Fibroblast of skin of right biceps (primary cell): ENCODE results near the gene MYO1C.
"Not testable (repeated sequence)": the region's sequence is repeated elsewhere in the genome, so short reads cannot be mapped to it uniquely, and the experiment has no call there.

Experiments used
- DNase-seq: peaks from one replicate; pipeline ENCODE4 v3.0.0-alpha.2; 2013

MYO1C gene, protein sequence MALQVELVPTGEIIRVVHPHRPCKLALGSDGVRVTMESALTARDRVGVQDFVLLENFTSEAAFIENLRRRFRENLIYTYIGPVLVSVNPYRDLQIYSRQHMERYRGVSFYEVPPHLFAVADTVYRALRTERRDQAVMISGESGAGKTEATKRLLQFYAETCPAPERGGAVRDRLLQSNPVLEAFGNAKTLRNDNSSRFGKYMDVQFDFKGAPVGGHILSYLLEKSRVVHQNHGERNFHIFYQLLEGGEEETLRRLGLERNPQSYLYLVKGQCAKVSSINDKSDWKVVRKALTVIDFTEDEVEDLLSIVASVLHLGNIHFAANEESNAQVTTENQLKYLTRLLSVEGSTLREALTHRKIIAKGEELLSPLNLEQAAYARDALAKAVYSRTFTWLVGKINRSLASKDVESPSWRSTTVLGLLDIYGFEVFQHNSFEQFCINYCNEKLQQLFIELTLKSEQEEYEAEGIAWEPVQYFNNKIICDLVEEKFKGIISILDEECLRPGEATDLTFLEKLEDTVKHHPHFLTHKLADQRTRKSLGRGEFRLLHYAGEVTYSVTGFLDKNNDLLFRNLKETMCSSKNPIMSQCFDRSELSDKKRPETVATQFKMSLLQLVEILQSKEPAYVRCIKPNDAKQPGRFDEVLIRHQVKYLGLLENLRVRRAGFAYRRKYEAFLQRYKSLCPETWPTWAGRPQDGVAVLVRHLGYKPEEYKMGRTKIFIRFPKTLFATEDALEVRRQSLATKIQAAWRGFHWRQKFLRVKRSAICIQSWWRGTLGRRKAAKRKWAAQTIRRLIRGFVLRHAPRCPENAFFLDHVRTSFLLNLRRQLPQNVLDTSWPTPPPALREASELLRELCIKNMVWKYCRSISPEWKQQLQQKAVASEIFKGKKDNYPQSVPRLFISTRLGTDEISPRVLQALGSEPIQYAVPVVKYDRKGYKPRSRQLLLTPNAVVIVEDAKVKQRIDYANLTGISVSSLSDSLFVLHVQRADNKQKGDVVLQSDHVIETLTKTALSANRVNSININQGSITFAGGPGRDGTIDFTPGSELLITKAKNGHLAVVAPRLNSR

GRCh38 chr17:1492249-1493206 lies at the start of gene MYO1C:
Gene MYO1C, minus strand, starts transcription at chr17:1492686. Its CDS starts 199 bp downstream, at chr17:1492487.
- no peak for DNase-seq

DNA sequence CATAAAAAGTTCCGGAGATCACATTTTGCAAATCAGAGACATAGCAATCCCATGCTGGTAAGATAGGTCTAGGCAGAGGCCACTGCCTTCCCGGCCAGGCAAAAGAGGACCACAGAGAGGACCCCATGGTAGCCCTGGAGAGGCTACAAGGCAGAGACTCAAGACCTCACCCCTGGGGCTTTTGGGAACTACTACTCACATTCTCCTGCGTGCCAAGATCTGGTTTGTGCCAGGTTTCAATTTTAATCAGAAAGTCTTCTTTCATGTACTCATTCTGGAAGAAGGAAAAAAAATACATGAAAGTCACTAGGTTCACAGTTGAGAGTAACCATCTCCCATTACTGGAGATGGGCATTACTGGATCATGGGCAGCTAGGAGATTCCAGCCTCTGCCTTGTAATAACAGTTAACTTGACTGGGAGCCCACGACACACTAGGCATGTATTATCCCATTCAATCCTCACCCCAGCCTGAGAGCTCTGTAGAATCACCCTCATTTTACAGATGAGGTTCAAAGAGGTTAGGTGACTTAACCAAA lies 49.0 kb upstream of the MYO1C start:
- no peak for DNase-seq

- no peak for DNase-seq
Measured at GRCh38 chr17:1539811-1540210, 47.3 kb upstream of the MYO1C start.

DNA sequence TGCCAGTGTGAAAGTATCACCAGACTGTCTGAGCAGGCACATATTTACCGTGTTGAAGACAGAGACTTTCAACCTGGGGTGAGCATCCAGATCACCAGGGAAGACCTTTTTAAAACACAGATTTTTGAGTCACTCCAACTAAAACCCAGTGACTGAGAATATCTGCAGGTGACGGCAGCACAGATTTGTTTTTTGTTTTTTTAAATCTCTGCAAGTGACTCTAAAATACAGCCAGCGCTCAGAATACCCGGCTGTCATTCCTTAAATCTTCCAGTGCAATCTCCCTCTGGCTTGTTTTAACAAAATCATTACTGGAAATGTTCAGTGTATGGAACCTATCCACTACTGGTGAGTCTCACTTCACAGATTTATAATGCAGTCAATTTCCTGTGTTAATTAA lies 43.3 kb upstream of the MYO1C start:
- no peak for DNase-seq

- DNase-seq: no peak
Measured at GRCh38 chr17:1533661-1534325, 41.3 kb upstream of the MYO1C start.

- DNase-seq: no peak
Measured at GRCh38 chr17:1532836-1533602, 40.5 kb upstream of the MYO1C start.

DNA sequence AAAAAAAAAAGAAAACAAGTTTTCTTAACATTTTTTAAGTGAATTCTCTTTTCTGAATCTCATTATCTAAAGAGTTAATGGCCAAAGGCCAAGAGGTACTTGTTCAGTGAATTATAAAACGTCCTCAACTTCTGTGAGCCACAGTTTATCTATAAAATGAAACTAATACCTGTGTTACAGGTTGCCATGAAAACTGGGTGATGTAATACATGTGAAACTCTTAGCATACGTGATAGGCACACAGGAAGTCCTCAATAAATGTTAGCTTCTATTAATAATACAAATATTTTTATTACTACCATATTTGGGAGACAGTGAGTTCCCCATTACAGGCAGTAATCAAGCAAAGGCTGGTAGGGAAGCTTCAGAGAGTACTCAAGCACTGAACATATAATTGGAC lies 37.4 kb upstream of the MYO1C start:
- peak; percentile 15 for DNase-seq

GRCh38 chr17:1526876-1527275 lies 34.4 kb upstream of the MYO1C start:
- DNase-seq: not testable (repeated sequence)

- DNase-seq: no peak
Measured at GRCh38 chr17:1522626-1523025, 30.1 kb upstream of the MYO1C start.

DNA sequence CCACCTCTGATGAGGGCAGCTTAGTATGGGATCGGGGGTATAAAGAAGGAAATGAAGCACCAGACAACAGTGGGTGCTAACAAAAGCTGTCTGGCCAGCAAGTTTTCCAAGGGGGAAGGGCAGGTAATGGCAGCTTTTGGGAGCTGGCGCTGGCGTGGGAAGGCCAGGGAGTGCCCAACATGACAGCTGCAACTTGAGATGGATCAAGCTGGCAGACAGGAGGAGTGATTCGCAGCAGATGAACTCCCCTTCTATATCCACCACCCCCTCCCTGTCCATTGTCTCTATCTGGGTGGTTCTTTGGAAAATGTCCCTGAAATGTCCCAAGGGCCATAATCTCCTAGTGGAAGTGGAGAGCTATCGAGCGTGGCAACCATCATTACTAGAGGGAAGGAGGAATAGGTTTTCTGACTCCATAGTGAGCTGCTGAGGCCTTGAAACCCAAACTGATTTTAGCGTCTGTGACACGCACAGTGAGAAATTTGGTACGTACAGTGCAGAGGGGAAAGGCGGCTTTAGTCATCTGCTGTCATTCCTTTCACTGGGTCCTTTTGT lies 28.7 kb upstream of the MYO1C start:
- no peak for DNase-seq

- no peak for DNase-seq
Measured at GRCh38 chr17:1519678-1520077, 27.2 kb upstream of the MYO1C start.

DNA sequence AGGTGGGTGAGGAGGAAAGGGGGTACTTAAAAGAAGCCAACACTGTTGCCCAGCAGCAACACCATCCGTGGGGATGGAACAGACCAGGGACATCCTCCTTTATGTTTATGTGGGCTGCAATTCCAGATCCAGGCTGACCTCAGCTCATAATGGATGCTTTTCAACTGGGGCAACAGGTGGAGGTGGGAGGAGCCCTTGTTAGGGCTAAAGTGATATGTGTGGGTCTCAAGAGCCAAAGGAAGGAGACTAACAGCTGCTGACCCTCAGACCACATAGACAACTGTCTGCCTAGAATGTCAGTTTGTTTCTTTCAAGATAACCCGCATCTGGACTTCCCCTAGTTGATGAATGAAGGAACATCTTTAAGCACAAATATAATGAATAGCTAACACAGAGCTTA lies 25.9 kb upstream of the MYO1C start:
- no peak for DNase-seq

DNA sequence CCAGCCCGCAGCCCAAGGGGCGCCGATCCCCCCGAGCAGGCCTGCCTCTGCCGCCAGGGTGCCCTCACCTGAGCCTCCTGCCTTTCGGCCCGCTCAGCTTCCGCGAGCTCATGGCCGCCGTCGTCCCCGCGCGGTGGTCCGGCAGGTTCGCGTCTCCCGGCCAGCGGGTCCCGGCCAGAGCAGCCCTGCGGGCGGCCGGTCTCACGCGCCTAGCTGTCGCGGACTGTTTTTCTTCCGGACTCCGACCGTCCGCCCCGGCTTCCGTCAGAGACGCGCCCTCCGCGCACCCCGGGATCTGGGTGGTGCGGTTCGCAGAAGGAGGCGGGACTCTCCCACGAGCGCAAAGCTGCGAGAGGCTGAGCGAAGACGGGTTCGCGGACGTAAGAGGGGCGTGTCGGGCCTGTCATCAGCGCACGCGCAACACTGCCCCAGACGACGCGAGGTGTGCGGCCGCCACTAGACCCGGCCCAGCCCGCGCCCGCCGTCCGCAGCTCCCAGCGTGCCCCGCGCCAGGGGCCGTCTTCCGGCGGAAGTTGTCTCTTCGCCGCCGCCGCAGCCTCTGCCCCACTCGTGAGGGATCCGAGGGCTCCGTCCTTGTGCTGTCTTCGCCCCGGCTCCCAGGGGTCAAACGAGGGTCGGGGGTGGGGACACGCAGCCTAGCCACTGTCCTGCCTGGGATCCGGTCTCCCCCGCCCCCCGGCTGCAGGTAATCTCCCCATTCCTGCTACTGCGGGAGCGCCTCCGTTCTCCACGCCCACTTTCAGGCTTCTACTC lies 24.1 kb upstream of the MYO1C start, which contains the start of gene INPP5K:
Gene INPP5K, minus strand, starts transcription at position 225 of the 774 bp plus-strand sequence. Its CDS starts 113 bp downstream, at position 112.
- DNase-seq: peak; percentile 97

DNA sequence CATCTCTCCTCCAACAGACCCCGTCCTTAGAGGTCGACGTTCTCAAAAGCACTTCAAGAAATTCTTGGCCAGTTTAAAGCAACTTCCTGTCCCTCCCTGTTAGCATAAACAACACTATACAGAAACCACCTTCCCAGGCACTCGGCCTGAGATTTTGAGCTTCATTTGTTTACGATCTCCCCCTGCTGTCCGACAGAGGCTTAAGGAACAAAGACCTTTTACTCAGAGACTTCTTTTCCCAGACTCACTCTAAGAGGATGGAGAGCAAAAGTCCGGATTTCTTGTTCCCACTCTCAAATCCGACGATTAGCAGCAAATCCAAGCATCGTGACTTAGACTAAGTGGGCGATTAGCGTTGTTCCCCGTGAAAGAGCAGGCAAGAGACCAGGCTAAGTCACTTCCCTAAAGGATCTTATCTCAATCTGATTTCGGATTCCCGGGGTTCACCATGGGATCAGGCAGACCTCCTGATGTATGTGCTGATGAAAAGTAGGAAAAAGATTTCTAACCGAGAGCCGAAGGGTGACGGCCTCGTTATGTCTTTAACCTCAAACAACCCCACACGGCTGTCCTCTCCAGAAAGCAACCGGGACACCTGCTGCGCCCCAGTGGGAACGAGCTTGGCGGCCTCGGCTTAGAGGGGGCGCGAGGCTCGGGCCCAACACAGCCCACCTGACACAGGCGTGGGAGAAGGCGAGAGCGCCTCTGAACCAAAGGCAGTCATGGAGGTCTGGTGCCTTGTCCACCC lies 23.3 kb upstream of the MYO1C start:
- peak; percentile 79 for DNase-seq

GRCh38 chr17:1512351-1512750 lies 19.9 kb upstream of the MYO1C start:
- no peak for DNase-seq

DNA sequence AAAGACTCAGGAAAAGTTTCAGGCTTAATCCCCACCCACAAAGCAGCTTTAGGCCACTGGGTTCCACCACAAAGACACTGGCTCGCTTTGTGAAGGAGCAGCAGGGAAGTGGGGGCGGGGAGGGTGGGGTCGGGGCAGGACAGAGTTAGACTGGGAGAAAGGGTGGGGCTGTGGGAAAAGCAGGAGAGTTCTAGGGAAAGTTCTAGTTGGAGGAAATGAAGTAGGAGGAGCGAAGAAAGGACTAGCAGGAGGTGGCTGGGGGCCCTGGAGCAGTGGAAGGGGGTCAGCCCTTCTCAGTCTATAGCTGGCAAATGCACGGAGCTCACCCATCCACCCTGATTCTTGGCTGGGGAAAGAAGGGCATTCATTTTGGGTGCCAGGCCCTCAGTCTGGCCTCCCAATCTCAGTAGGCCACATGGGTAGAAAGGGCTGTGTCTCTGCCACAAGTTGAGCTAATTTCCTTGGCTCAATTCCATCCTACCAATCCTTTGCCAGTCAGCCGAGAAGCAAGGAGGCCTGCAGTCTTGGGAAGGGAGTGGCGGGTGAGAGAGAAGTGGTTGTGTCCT lies 19.4 kb upstream of the MYO1C start:
- no peak for DNase-seq

- DNase-seq: no peak
Measured at GRCh38 chr17:1511290-1511689, 18.8 kb upstream of the MYO1C start.

DNA sequence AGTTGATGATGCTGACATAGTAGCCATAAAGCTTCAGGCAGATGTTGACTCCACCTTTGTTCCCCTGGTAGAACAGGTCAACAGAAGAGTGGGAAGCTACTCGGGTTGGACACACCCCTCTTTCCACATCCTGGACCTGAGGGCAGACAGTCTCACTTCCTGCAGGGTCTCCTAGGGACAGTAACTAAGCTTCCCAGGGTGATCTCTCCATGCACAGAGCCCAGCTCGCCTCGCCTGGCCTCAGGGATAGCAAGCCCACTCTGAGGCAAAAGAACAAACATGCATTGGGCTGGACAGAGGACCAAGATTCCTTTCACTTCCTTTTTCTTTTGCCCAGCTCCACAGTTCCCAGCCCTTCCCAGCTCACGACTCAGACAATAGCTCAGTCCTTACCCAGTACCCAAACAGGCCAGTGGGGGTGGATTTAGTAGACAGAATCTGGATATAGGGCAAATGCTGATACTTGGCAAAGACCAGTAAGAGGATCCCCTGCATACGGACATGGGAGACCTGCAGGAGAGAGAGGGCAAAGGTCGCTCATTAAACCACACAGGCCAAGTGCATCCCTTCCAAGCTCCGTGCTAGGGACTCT lies 16.9 kb upstream of the MYO1C start:
- DNase-seq: no peak
